NCI-H82 (cell line): ENCODE data around the gene RAD51.

Source experiments
- DNase-seq: peaks from one replicate; lab custom pipeline; 2025; lab: John Stamatoyannopoulos, UW

The RAD51 gene

GRCh38 chr15:40762919-40763800 lies 68.2 kb downstream of the RAD51 start:
- DNase-seq: peak; percentile 77

GRCh38 chr15:40763801-40764628 lies 69.0 kb downstream of the RAD51 start, which contains the start of gene GCHFR:
GCHFR (plus strand) TSS chr15:40764068; CDS start chr15:40764181, 113 bp downstream.
- peak; percentile 70 for DNase-seq

- DNase-seq: no peak
These were observed 69.7 kb downstream of the RAD51 start for GRCh38 chr15:40764629-40765103.

GRCh38 chr15:40766194-40766815 lies 71.3 kb downstream of the RAD51 start:
- DNase-seq: no peak

- DNase-seq: no peak
These were observed 72.2 kb downstream of the RAD51 start for GRCh38 chr15:40766906-40767837.

GRCh38 chr15:40767838-40768500 lies 73.0 kb downstream of the RAD51 start:
- DNase-seq: no peak

GRCh38 chr15:40768521-40769273 lies 73.7 kb downstream of the RAD51 start:
- no peak for DNase-seq

- DNase-seq: peak; percentile 38
These were observed 74.5 kb downstream of the RAD51 start, which contains the start of gene C15orf62 for GRCh38 chr15:40769274-40770146. C15orf62 (plus strand) TSS chr15:40769980; CDS start chr15:40770496, 516 bp downstream.

- DNase-seq: peak; percentile 65
These were observed 75.3 kb downstream of the RAD51 start for GRCh38 chr15:40770147-40770721.

- DNase-seq: no peak
These were observed 76.3 kb downstream of the RAD51 start for GRCh38 chr15:40771242-40771641.

- no peak for DNase-seq
These were observed 77.0 kb downstream of the RAD51 start for GRCh38 chr15:40772014-40772413.

GRCh38 chr15:40773496-40773895 lies 78.5 kb downstream of the RAD51 start:
- DNase-seq: no peak

- no peak for DNase-seq
These were observed 78.9 kb downstream of the RAD51 start for GRCh38 chr15:40773902-40774301.

GRCh38 chr15:40775007-40775406 lies 80.0 kb downstream of the RAD51 start:
- no peak for DNase-seq

GRCh38 chr15:40775740-40776536 lies 81.0 kb downstream of the RAD51 start:
- no peak for DNase-seq

- DNase-seq: no peak
These were observed 81.7 kb downstream of the RAD51 start for GRCh38 chr15:40776537-40777141.
